ENCODE data around the gene CYB5B.
A peak's percentile ranks its signal among the peaks of the same experiment; 100 is the strongest.

CYB5B gene

DNA sequence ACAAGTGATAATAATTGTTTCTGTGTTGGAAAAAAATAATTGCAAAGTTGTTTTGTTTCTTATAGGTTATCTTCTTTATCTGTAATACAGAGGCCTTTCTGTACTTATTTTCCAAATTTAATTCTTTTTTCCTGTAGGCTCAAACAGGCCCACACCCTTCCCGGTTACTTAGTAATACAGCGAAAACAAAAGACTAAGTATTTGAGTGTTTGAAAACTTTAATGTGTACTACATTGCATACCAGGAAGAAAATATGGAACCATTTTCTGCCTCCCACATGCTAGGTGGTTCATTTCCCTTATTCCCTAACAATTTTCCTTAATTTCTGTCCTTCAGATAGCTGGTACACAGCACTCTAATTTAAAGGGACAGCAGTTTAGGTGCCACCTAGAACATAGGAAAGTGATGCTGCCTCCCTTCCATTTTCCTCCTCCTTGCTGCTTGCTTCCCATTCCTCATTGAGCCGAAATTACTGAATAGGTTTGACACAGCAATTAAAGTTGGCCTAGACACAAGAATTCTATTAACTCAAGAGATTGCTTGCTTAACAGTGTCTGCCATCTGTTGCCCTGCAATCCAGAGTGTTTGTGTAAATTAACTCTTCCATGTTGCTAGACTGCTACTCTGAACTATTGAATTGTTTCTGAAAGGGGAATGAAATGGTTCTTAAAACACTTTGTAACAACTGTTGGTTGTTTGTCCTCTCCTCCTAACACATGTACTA lies 24.2 kb downstream of the CYB5B start:
- DNase-seq = no peak

DNA sequence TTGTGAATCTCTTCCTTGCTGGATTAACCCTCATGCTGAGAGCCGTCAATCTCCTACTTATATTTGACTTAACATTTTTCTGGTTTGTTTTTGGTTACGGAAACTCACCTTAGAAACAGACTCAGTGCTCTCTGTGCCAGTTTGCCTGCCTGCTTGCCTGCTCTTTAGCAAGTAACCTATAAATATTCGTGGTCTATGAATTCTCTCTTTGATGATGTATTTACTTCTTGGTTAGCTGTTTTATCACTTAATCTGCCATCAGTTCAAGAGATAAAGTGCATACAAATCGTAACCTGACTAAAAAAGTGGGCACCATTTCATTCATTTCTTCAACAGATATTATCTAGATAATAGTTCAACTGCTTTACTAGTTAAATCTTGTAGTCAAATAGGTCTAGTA lies 26.7 kb downstream of the CYB5B start:
- DNase-seq = peak in 1 of 2 donors; percentile 18

DNA sequence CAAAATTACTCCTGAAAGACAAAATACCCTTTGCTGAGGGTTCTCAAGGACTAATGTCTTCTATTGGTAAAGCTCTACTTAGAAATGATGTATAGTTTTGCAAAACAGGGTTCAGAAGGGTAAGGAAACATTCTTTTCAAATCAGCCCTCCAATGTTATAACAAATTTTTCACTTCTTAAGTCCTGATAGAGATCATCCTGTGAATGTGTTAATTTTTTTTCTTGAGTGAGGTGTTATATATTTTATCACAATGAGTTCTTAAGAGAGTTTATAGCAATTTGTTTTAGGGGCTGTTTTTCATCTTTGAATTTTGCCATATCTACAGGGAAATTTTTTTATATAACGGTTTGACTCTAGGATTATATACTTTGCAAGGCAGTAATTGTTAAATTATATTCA lies 29.5 kb downstream of the CYB5B start:
- no peak for DNase-seq

DNA sequence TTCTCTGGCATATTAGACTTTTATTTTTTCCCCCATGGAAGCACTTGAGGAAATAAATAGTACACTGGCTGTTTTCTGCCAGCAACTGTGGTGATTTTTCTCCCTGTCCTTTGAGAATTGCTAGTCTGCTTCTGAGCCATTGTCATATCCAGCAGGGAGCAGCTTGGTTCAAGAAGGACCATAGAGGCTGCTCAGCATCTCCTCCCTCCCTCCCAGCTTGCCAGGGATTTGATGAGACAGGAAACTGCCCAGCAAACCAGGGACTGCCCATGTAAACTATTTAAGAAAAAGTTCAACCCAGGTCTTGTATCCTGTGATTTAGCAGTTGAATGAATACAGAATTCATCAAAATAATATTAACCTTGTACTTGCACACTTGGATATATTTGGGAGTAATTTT lies 39.5 kb downstream of the CYB5B start:
- no peak for DNase-seq

DNA sequence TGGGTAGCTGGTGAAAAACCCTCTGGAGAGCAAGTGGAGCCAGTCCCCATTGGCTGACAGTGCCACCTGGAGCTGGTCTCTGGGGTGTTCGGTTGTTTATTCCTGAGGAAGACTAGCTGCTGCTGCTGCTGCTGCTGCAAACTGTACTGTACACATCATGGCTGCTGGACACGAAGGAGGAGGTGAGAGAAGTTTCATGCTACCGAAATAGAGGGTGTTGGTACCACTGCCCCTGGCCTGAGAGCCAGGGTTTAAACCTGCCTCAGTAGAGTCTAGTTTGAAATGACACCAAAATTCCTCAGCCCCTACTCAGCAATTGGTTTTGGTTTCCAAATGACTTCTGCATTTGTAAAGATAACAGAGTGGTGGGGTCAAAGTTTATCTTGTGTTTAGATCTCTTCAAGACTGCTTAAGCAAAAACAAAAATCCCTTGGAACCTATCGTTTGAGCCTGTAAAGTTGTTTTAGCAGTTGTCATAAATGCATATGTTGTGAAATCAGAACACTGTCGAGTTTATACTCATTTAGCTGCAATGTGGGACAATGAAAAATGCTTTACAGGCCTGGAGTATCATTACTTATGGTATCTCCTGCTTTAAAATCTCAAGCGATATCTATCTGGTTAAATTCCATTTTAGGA lies 40.8 kb downstream of the CYB5B start:
- DNase-seq = peak in 1 of 2 donors; percentile 44

DNA sequence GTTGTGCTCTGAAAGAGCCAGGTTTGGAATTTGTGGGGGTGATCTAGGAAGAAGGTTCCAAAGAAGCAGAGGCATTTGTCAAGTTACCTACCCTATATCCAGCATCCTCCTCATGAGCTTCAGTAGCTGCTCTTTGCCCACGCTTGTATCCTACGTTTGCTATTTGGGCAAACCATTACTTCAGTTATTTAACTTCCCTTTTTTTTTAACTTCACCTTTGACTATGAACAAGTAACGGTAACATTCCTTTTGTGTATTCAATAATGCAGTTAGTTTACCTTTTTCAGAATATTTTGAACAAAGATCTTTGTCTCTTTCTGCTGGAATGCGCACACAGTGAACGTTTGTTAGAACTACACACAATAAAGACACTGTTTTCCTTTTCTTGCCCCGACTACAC lies 41.5 kb downstream of the CYB5B start:
- DNase-seq = no peak

DNA sequence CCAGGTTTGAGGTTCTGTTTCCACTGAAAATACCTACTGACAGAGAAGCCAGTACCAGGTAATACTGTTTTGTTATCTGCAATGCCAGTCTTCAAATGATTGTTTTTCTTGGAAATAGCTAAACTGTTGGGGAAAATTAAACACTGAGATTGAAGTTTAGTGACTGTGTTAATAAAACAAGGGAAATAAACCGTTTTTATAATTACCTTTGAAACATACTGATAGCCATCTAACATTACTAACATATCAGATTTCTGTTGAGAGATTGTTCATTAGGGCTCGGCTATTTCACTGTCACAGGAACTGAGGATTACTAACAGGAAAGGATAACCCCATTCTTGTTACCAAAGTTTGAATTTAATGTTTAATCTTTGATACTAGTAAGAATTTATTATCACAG lies 42.1 kb downstream of the CYB5B start:
- DNase-seq = no peak

DNA sequence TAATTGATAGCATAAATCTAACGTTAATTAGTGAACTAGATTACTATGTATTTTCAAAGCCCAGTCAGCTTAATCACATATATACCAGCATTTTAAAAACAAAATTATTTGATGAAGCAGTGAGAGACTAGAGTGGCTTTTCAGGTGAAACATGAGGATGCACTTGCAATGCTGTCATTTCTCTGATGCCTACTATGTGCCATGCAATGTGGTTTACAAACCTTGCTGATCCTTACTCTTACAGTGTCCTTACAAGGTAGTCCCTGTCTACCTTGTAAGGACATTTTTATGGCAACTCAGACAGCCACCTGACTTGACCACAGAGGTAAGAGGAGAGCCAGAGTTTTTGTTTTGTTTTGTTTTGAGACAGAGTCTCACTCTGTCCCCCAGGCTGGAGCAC lies 42.7 kb downstream of the CYB5B start:
- no peak for DNase-seq

DNA sequence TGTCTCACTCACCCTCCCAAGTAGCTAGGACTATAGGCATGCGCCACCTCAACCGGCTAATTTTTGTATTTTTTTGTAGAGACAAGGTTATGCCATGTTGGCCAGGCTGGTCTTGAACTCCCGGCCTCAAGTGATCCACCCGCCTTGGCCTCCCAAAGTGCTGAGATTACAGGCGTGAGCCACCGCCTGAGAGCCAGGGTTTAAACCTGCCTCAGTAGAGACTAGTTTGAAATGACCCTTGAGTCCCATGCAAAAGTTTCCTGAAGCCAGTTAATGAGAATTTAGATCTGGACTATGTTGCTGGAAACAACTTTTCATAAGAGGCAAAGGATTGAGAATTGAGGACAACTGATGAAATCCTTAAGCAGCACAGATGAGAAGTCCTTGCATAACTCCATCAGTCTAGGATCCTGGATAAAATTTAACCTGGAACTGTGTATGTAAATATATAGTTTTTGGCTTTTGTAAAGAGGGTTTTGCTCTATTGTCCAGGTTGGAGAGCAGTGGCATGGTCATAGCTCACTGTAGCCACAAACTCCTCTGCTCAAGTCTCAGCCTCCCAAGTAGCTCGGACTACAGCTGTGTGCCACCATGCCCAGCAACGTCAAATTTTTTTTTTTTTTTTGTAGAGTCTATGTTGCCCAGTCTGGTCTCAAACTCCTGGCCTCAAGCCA lies 43.2 kb downstream of the CYB5B start:
- no peak for DNase-seq

DNA sequence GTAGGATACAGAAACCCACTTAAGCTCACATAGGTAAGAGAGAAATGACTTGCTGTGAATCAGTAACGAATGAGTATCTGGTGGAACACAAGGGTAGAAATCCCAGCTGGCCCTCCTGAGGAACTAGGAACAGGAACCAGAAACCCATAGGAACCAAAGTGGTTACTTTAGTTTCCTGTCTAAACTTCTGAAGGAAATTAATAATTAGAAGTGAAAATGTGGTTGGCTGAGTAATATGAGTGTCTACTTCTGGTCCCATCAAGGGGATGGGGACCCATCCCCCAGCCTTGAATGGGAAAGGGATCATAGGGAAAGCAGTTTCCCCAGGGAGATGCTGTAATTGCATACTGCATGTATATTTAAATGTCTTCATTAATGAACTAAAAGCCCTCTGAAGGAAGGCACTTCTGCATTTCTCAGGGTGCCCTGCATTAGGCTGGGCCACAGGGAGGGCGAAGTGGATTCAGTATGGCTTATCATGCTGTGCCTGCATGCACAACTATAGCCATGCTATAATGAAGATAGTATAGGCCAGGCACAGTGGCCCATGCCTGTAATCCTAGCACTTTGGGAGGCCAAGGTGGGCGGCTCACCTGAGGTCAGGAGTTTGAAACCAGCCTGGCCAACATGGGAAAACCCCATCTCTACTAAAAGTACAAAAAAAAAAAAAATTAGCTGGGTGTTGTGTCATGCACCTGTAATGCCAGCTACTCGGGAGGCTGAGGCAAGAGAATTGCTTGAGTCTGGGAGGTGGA lies 45.6 kb downstream of the CYB5B start:
- DNase-seq = no peak

DNA sequence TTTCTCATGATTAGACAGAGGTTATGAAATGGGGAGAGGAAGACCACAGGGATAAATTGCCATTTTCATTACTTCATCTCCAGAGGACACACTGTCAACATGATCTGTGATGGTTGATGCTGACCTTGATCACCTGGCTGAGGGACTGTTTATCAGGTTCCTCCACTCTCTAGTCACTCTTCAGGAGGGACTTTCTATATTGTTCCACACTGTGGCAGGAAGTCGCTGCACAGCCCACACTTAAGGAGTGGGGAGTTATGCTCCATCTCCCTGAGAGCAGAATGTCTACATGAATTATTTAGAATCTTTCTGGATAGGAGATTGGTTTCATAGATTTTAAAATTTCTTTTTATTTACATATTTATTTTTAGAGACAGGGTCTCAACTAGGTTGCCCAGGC lies 46.7 kb downstream of the CYB5B start:
- no peak for DNase-seq

DNA sequence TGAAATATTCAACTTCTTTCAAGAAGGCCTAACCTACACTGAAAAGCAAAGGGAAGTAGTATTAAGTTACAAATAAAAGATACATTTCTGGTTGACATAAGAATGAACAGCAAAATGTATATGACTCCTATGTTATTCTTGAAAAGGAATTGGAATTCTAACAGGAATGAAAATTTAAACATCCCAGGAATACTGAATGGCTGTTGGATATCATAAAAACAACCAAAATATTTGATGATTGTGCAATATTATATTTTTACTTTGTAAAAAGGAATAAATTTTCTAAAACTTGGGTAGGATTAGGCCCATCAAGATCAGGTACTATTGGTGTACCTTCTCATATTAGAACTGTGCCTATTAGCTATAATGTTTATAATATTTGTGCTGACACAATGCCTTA lies 50.0 kb downstream of the CYB5B start:
- no peak for DNase-seq

DNA sequence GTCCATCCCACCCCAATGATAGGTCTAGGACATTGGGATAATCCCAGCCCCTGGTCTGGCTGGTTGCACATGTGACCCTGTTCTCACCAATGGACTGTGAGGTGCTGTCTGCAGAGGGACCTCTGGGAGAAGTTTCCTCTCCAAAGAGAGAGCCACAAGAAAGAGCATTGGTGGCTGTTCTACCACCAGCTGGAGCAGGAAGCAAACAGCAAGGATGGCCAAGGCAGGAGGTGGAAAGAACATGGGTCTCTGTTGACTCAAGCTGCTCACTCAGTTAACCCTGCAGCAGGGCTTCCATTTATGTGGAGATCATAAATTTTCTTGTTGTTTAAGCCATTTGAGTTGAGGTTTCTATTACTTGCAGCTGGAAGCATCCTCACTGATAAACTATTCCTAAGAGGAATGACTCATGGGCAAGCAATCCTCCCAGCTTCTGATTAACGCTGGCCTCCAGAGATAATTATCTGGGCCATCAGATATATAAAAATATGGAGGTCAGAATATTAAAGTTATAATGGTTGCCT lies 52.6 kb downstream of the CYB5B start:
- no peak for DNase-seq

DNA sequence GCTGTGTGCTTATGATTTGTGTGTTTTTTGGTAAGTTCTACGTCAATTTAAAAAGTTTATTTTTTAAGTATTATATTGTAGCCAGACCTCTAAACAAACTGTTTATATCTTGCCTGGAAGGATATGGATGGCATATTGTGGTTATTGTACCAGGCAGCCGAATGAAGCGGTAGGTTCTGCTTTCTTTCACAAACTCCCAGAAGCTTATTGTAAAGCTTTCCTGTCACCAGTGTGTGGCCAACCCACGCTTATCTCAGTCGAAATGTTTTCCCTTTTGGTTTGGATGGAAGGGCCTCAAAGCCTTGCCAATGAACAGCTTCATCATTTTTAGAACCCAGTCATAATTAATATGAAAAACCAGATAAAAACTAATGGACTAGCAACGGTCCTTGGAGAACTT lies 53.1 kb downstream of the CYB5B start:
- no peak for DNase-seq

DNA sequence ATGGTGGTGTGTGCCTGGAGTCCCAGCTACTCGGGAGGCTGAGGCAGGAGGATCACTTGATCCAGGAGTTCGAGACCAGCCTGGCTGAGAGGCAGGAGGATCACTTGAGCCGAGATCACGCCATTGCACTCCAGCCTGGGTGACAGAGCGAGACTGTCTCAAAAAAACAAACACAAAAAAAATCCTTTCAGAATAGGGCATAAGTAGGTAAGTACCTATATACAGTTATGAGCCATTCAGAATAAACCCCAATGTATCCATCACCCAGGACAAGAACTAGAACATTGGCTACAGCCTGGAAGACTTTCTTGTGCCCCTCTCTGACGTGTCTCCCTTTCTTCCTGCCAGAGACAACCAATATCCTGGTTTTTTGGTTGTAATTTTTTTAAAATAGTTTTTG lies 54.3 kb downstream of the CYB5B start:
- DNase-seq = no peak

DNA sequence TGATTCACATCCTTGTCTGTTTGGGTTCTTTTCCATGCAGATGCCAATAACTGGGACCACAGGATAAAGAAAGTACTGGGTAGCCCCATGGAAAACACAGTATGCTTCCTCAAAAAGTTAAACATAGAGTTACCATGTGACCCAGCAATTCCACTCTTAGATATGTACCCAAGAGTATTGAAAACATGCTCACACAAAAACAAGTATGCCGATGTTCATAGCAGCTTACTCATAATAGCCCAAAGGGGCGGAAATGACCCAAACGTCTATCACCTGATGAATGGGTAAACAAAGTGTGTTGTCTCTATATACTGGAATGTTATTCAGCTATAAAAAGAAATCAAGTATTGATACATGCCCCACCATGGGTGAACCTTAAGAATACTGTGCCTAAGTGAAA lies 55.4 kb downstream of the CYB5B start:
- no peak for DNase-seq

DNA sequence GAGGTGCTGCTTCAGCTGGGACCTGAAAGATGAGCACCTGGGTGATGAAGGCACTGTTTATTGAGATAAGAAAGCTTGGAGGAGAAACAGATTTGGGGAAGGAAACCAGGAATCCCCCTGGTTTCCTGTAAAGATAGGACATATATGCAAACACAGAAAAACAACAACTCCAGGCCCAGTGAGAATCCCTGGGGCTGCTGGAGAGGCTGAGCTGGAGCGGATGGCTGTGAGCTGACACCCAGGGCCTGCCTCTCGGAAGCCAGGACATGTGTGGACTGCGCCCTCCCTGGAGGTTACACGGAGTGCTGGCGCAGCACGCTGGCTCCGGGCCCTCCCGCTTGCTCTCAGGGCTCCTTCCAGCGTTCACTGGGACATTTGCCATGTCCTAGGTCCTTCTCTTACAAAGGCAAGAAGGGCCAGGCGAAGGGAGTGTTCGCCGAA lies 57.5 kb downstream of the CYB5B start:
- DNase-seq = no peak

DNA sequence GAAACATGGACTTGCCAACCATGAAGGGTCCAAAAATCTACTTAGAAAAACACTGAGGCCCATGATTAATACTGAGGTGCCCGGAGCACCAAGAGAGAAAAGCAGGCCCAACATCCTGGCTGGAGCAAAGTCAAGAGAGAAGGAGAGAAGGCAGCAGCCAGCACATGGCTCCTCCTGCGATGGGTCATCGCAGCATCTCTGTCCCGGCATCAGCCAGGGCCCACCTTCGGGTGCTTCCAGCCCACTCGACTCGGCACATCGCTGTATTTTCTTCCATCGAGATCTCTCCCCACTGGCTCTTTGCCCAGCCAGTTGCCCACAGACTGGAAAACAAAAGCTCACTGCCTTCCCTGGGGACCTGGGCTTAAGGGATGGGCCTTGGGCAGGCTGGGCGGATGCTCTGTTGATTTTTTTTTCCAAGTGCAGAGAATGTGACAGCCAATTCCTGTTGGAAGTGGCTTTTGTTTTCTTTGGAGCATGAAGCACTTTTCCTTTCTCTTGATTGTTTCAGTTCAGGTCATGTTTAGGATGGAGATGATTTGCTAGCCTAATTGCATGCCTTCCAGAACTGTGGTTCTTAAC lies 58.1 kb downstream of the CYB5B start:
- no peak for DNase-seq

DNA sequence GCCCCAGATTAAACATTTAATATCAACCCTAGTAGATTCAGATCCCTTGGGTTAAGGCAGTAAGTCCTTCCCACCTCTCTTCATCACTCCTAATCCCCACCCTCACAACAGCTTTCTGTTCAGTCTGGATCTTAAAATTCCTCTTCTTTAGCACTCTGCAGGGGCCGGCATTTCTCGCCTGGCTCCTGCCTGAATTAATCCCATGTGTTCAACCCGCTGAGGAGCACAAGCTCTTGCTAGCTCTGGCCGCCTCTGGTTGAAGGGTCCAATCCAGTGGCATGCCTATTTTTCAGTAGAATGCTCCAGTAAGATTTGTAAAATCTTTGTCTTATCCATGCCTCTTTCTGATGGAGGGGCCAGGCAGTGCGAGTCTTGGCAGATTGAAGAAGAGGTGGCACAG lies 59.2 kb downstream of the CYB5B start:
- DNase-seq = no peak

DNA sequence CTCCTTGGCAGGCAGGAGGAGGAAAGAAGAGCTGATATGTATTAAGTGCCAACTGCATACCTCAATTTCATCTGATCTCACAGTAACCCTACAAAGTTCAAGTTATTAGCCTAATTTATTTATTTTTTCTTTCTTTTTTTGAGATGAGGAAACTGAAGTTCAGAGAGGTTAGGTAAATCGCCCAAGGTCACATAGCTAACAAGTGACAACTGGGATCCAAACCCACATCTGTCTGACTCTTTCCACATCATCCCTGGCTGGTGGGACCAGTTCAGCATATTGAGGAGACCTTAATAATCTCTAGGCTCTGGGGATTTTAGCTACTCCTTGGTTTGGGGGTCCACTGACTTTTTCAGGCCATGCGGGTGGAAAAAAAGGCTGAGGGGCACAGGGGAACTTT lies 60.9 kb downstream of the CYB5B start:
- no peak for DNase-seq

DNA sequence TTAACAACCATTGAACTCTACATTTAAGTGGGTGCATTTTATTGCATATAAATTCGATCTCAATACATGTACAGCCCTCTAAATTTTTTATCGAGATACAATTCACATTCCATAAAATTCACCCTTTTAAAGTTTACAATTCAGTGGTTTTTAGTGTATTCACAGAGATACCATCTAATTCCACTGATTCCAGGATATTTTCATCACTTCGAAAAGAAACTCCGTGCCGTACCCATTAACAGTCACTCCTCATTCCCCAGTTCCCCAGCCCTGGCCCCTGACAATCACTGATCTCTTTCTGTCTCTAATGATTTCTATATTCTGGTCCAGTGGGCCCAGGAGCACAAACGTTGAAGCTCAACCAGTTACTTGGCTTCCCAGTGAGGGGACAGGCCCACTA lies 61.4 kb downstream of the CYB5B start:
- no peak for DNase-seq

DNA sequence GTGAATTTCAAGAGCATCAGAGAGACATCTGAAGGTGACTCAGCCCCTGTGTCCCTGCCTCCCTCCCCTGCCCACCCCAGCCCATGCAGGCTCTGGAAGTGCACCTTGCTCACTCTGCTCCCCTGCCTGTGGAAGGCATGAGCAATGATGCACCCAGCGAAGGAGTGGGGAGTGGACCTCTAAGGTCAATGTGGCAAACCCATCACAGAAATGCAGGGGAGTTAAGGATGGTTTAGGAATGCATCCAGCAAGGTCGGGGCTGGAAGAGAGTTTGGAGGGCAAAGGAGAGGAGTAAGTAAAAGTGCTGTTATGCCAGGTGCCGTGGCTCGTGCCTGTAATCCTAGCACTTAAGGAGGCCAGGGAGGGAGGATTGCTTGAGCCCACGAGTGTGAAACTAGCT lies 61.9 kb downstream of the CYB5B start:
- DNase-seq = no peak

DNA sequence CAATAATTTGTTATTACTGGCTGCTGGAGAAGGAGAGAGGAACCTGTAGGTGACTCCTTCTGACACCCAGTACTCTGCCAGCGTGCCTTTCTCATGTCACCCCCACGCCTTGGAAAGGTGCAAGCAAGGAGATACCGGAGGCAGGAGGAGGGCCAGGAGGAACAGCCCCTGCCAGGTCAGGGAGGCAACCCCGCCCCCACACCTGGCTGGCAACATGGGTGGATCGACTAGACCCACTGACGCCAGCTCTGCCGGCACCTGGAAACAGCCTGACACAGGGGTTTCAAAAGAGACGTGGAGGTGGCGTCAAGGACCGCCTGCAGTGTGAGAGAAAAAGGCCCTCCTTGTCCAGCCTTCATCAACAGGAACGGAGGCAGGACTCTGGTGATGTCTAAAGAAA lies 62.3 kb downstream of the CYB5B start:
- no peak for DNase-seq
